ENCODE results near the gene NELL1. TPM values are rescaled to one million over a fixed set of nuclear protein-coding genes. Genes with fewer than 3 reads are reported as not detected.

The NELL1 gene
- total and polyA plus RNA-seq, 2 experiments from 2014 or later, result 1.6 TPM; not detected in 1

- no peak for TF ChIP-seq ZNF462 (CRISPR knock-in tag; IDR thresholded peaks at IDR 0.05)
- TF ChIP-seq ZNF331 (CRISPR knock-in tag; IDR thresholded peaks at IDR 0.05; ENCODE audit: low read depth), result no peak
These were observed 902.8 kb downstream of the NELL1 start (continued) for GRCh38 chr11:21572210-21572609.

- no peaks in the 10 kb centered on the region for H3K27me3 ChIP-seq (ENCODE audit: insufficient read depth)
- no peaks in the 10 kb centered on the region for H3K36me3 ChIP-seq (ENCODE audit: insufficient read depth)
- H3K27ac Mint-ChIP-seq, result no peak overlapping the region
- H3K9me2 ChIP-seq (ENCODE audit: insufficient read depth), result 0 out of 2 replicates have a peak, but pooled peaks cover 3% of the 10 kb centered on the region
- H3K27ac ChIP-seq (ENCODE audit: low read depth), result no peak overlapping the region
- no peak for TF ChIP-seq REST (IDR thresholded peaks at IDR 0.05; ENCODE audit: unreplicated experiment)
- no peak for TF ChIP-seq STAT1 (IDR thresholded peaks at IDR 0.05; ENCODE audit: unreplicated experiment)
- TF ChIP-seq JUNB (IDR thresholded peaks at IDR 0.05; ENCODE audit: unreplicated experiment), result no peak
- no peak for TF ChIP-seq NANOG (IDR thresholded peaks at IDR 0.05; ENCODE audit: borderline replicate concordance)
- no peaks in the 10 kb centered on the region for H3F3A ChIP-seq (replicated peaks; ENCODE audit: low read depth)
- no peak overlapping the region for H3K4me2 ChIP-seq
- H3K4me1 ChIP-seq (ENCODE audit: insufficient read depth), result no peaks in the 10 kb centered on the region
- ATAC-seq, result no peak
- no peaks in the 10 kb centered on the region for H3K27me3 Mint-ChIP-seq (ENCODE audit: insufficient read depth, low read depth, poor library complexity)
- no peaks in the 10 kb centered on the region for H3K4me1 Mint-ChIP-seq
- H2AFZ ChIP-seq, result no peak overlapping the region
- H3K79me2 ChIP-seq (replicated peaks; ENCODE audit: insufficient read depth), result no peaks in the 10 kb centered on the region
- H3K4me3 Mint-ChIP-seq, result no peak overlapping the region
- no peaks in the 10 kb centered on the region for H4K20me1 ChIP-seq (replicated peaks; ENCODE audit: insufficient read depth)
- no peaks in the 10 kb centered on the region for H3K36me3 Mint-ChIP-seq (ENCODE audit: low read depth)
- no peak overlapping the region for H3K4me3 ChIP-seq
- H3K9me3 Mint-ChIP-seq, result no peaks in the 10 kb centered on the region
- no peak for DNase-seq (ENCODE audit: low spot score)
These were observed 913.4 kb downstream of the NELL1 start for GRCh38 chr11:21582791-21583190.

Data from GM23338 (cell line).